H1 (cell line): ENCODE data around the gene MYBPC1. TPM values are rescaled to one million over a fixed set of nuclear protein-coding genes. Genes with fewer than 3 reads are reported as not detected.

Experiments
- CTCF ChIA-PET: fragments of 300-600 bp; sonication (Branson Sonifier 250); formaldehyde crosslinking; loops from one replicate; lab custom pipeline; 2021; ENCODE audit not compliant: partially characterized antibody; lab: Charles Lee
- POLR2A ChIA-PET: fragments of 300-600 bp; sonication (Branson Sonifier 250); formaldehyde crosslinking; loops from one replicate; lab custom pipeline; 2021; ENCODE audit warnings: inconsistent platforms; ENCODE audit not compliant: partially characterized antibody; lab: Charles Lee
- DNase-seq, 2 experiments: peaks; one replicate each; pipeline versions ENCODE4 v3.0.0 to v3.0.0-alpha.2; 2010 to 2022; ENCODE audit warnings: low spot score in 2 of 2, low read depth in 1 of 2, mixed read lengths in 1 of 2
- FAIRE-seq: peaks from 2 replicates; lab custom pipeline; 2011; peaks lifted over from hg19 to GRCh38; lab: Jason Lieb, UNC
- H2AFZ ChIP-seq: 2 replicates; pipeline ENCODE4 v1.8.1; 2012; ENCODE audit warnings: low read length, inconsistent platforms
- H2AK5ac ChIP-seq: 2 replicates; pipeline ENCODE4 v1.6.1; 2013; ENCODE audit warnings: low read depth, low read length
- H2BK120ac ChIP-seq: replicated peaks from 2 replicates; pipeline ENCODE3; 2013; ENCODE audit warnings: low read depth, low read length, inconsistent platforms
- H2BK12ac ChIP-seq: 2 replicates; pipeline ENCODE4 v1.6.1; 2013; ENCODE audit warnings: low read depth, low read length
- H2BK15ac ChIP-seq: 2 replicates; pipeline ENCODE4 v1.6.1; 2013; ENCODE audit warnings: low read length
- H2BK20ac ChIP-seq: 2 replicates; pipeline ENCODE4 v1.6.1; 2013; ENCODE audit warnings: low read length
- H2BK5ac ChIP-seq: 2 replicates; pipeline ENCODE4 v1.6.1; 2013; ENCODE audit warnings: low read depth, low read length
- H3K14ac ChIP-seq: 2 replicates; pipeline ENCODE4 v1.6.1; 2013; ENCODE audit warnings: inconsistent platforms; ENCODE audit not compliant: insufficient read length
- H3K18ac ChIP-seq: 2 replicates; pipeline ENCODE4 v1.6.1; 2013; ENCODE audit warnings: low read length; ENCODE audit errors: extremely low read depth
- H3K23ac ChIP-seq: 2 replicates; pipeline ENCODE4 v1.6.1; 2013; ENCODE audit warnings: inconsistent platforms; ENCODE audit not compliant: insufficient read length
- H3K23me2 ChIP-seq: 2 replicates; pipeline ENCODE4 v1.6.1; 2013; ENCODE audit warnings: low read depth, low read length
- H3K27ac ChIP-seq: 2 replicates; pipeline ENCODE4 v1.6.1; 2011; ENCODE audit warnings: low read depth, low read length, inconsistent platforms
- H3K27me3 ChIP-seq, 4 experiments: replicated peaks in 1 of 4; 1 replicate in 1 of 4; 2 replicates in 3 of 4; pipeline versions ENCODE4 v1.6.1 to v1.8.1; 2011 to 2013; ENCODE audit warnings: low read length in 3 of 4, mild to moderate bottlenecking in 3 of 4, inconsistent platforms in 2 of 4, mixed read lengths in 2 of 4, moderate library complexity in 1 of 4; ENCODE audit not compliant: control insufficient read depth in 3 of 4, insufficient read depth in 3 of 4; ENCODE audit errors: extremely low read depth in 1 of 4
- H3K36me3 ChIP-seq, 4 experiments: 2 replicates each; pipeline versions ENCODE4 v1.6.1 to v1.8.1; 2011 to 2013; ENCODE audit warnings: mild to moderate bottlenecking in 4 of 4, low read length in 3 of 4, moderate library complexity in 2 of 4, control low read depth in 1 of 4, inconsistent platforms in 1 of 4; ENCODE audit not compliant: insufficient read depth in 4 of 4, control insufficient read depth in 2 of 4
- H3K4ac ChIP-seq: replicated peaks from 2 replicates; pipeline ENCODE3; 2013; ENCODE audit warnings: low read length, low read depth, mixed read lengths, inconsistent platforms; ENCODE audit not compliant: insufficient read length
- H3K4me1 ChIP-seq, 4 experiments: replicated peaks in 1 of 4; 1 replicate in 1 of 4; 2 replicates in 3 of 4; pipeline versions ENCODE4 v1.6.1 to v1.8.1; 2011 to 2013; ENCODE audit warnings: low read length in 3 of 4, inconsistent platforms in 2 of 4, mixed read lengths in 1 of 4; ENCODE audit not compliant: insufficient read depth in 4 of 4, control insufficient read depth in 3 of 4
- H3K4me2 ChIP-seq, 2 experiments: 2 replicates each; pipeline versions ENCODE4 v1.6.1 to v1.8.1; 2011 to 2013; ENCODE audit warnings: low read depth in 2 of 2, low read length in 2 of 2, control low read depth in 1 of 2, inconsistent platforms in 1 of 2, mild to moderate bottlenecking in 1 of 2; ENCODE audit not compliant: insufficient read depth in 1 of 2
- H3K4me3 ChIP-seq, 4 experiments: fragments of 200-600, 300-600 bp in 1 of 4; sonication (generic), shearing (Covaris generic), sonication (Bioruptor Twin) in 1 of 4; 2 replicates each; pipeline versions ENCODE4 v1.5.1 to v1.8.1; 2011 to 2016; ENCODE audit warnings: low read length in 4 of 4, low read depth in 3 of 4, control low read depth in 2 of 4, inconsistent platforms in 2 of 4, mild to moderate bottlenecking in 2 of 4, mixed read lengths in 1 of 4, moderate library complexity in 1 of 4; ENCODE audit not compliant: insufficient read depth in 2 of 4; ENCODE audit errors: extremely low read depth in 1 of 4
- H3K56ac ChIP-seq: replicated peaks from 2 replicates; pipeline ENCODE3; 2013; ENCODE audit warnings: low read depth, mild to moderate bottlenecking, mixed read lengths, low read length, inconsistent platforms; ENCODE audit not compliant: insufficient read length
- H3K79me1 ChIP-seq: 2 replicates; pipeline ENCODE4 v1.6.1; 2013; ENCODE audit warnings: low read depth, low read length, control low read depth
- H3K79me2 ChIP-seq, 2 experiments: 2 replicates each; pipeline versions ENCODE4 v1.6.1 to v1.8.1; 2012 to 2013; ENCODE audit warnings: low read length in 2 of 2, mild to moderate bottlenecking in 2 of 2, inconsistent platforms in 1 of 2; ENCODE audit not compliant: insufficient read depth in 2 of 2, control insufficient read depth in 1 of 2
- H3K9ac ChIP-seq, 4 experiments: replicated peaks in 1 of 4; 1 replicate in 1 of 4; 2 replicates in 3 of 4; pipeline versions ENCODE4 v1.6.1 to v1.8.1; 2011 to 2013; ENCODE audit warnings: low read depth in 3 of 4, low read length in 3 of 4, control low read depth in 2 of 4, mild to moderate bottlenecking in 2 of 4, moderate library complexity in 2 of 4, inconsistent platforms in 1 of 4; ENCODE audit errors: extremely low read depth in 1 of 4
- H3K9me3 ChIP-seq, 2 experiments: 2 replicates each; pipeline versions ENCODE4 v1.6.1 to v1.8.1; 2012 to 2013; ENCODE audit warnings: mild to moderate bottlenecking in 2 of 2, moderate library complexity in 2 of 2, control low read depth in 1 of 2, inconsistent platforms in 1 of 2, low read depth in 1 of 2, low read length in 1 of 2, mixed read lengths in 1 of 2; ENCODE audit not compliant: insufficient read depth in 2 of 2
- H4K20me1 ChIP-seq, 2 experiments: replicated peaks in 1 of 2; 2 replicates each; pipeline versions ENCODE3 to v1.8.1; 2011 to 2013; ENCODE audit warnings: inconsistent platforms in 2 of 2, low read length in 2 of 2, mild to moderate bottlenecking in 1 of 2; ENCODE audit not compliant: insufficient read depth in 2 of 2, control insufficient read depth in 1 of 2
- H4K5ac ChIP-seq: 2 replicates; pipeline ENCODE4 v1.6.1; 2013; ENCODE audit warnings: low read length, low read depth, mixed read lengths, inconsistent platforms; ENCODE audit not compliant: insufficient read length
- H4K8ac ChIP-seq: 2 replicates; pipeline ENCODE4 v1.8.0; 2013; ENCODE audit warnings: mild to moderate bottlenecking, moderate library complexity, low read length, inconsistent platforms; ENCODE audit not compliant: insufficient read depth; ENCODE audit errors: extremely low read depth
- H4K91ac ChIP-seq: replicated peaks from 2 replicates; pipeline ENCODE3; 2013; ENCODE audit warnings: low read length, mixed read lengths, inconsistent platforms; ENCODE audit not compliant: insufficient read length
- ATF3 ChIP-seq: IDR thresholded peaks from 2 replicates; pipeline ENCODE4 v1.6.1; 2011; ENCODE audit warnings: low read depth, mild to moderate bottlenecking, low read length; ENCODE audit not compliant: insufficient read depth
- CBX8 ChIP-seq: fragments of 300-800, 300-1000 bp; sonication (generic); IDR thresholded peaks from 2 replicates; pipeline ENCODE4 v1.7.1; 2016; ENCODE audit warnings: low read depth, low read length, borderline replicate concordance
- GTF2F1 ChIP-seq: IDR thresholded peaks from 2 replicates; pipeline ENCODE4 v1.6.1; 2012; ENCODE audit warnings: low read depth, low read length, improper control_type of control experiment, borderline replicate concordance
- KDM4A ChIP-seq: IDR thresholded peaks from one replicate; pipeline ENCODE4 v1.7.1; 2012; ENCODE audit warnings: low read depth, mild to moderate bottlenecking, moderate library complexity, low read length, inconsistent platforms; ENCODE audit not compliant: severe bottlenecking
- NRF1 ChIP-seq: IDR thresholded peaks from 2 replicates; pipeline ENCODE4 v1.6.1; 2011; ENCODE audit warnings: mild to moderate bottlenecking, low read depth, low read length, improper control_type of control experiment
- POU5F1 ChIP-seq: IDR thresholded peaks from 2 replicates; pipeline ENCODE4 v1.6.1; 2011; ENCODE audit warnings: low read depth, mild to moderate bottlenecking, low read length, moderate library complexity
- RFX5 ChIP-seq: IDR thresholded peaks from 2 replicates; pipeline ENCODE4 v1.6.1; 2011; ENCODE audit warnings: low read depth, low read length, improper control_type of control experiment, borderline replicate concordance
- SIX5 ChIP-seq: IDR thresholded peaks from 2 replicates; pipeline ENCODE4 v1.6.1; 2011; ENCODE audit warnings: mild to moderate bottlenecking, low read depth, low read length
- SUZ12 ChIP-seq: fragments of 200-600 bp; sonication (generic); IDR thresholded peaks from 2 replicates; pipeline ENCODE4 v1.6.1; 2012; ENCODE audit warnings: mild to moderate bottlenecking, inconsistent platforms, low read length, moderate library complexity, mixed read lengths
- TAF1 ChIP-seq: IDR thresholded peaks from 2 replicates; pipeline ENCODE4 v1.6.1; 2011; ENCODE audit warnings: mild to moderate bottlenecking, low read depth, low read length
- TBP ChIP-seq: IDR thresholded peaks from 2 replicates; pipeline ENCODE4 v1.6.1; 2011; ENCODE audit warnings: low read depth, low read length, improper control_type of control experiment
- TCF12 ChIP-seq: IDR thresholded peaks from 2 replicates; pipeline ENCODE4 v1.6.1; 2011; ENCODE audit warnings: low read depth, mild to moderate bottlenecking, low read length
- polyA plus RNA-seq, 7 experiments: library from polyadenylated mRNA; depleted of rRNA in 3 of 7; stranded (reverse) in 5 of 7; unstranded in 2 of 7; fragments of >200 nt in 5 of 7; fragments of 200-250 nt in 2 of 7; gene quantifications; 1 replicate in 5 of 7; 2 replicates in 1 of 7; 4 replicates in 1 of 7; pipeline versions ENCODE4 v1.2.1 to v1.2.3, GENCODE V29; 2011 to 2013; ENCODE audit warnings: missing spikeins in 2 of 7, mixed read lengths in 2 of 7
- total RNA-seq: library from RNA; stranded (reverse); fragmentation: NEBNext Ultra II Directional; extraction: Animal tissue kit (Norgen Biotek cat#: 25700); gene quantifications from 2 replicates; pipeline ENCODE4 v1.2.1, GENCODE V29; 2021
- TF ChIP-seq, protein P1 (sequence below), 3 experiments: IDR thresholded peaks; 1 replicate in 2 of 3; 2 replicates in 1 of 3; pipeline versions ENCODE4 v1.5.1 to v1.6.1; 2011; ENCODE audit warnings: low read length in 3 of 3, mild to moderate bottlenecking in 3 of 3, inconsistent platforms in 2 of 3, low read depth in 1 of 3, moderate library complexity in 1 of 3; ENCODE audit not compliant: insufficient read depth in 1 of 3; ENCODE audit errors: control extremely low read depth in 1 of 3

The MYBPC1 gene
- total and polyA plus RNA-seq, 2 of the 8 experiments (the other 6 are each of a cell fraction or from before 2014, with no cell fraction given) = not detected

DNA sequence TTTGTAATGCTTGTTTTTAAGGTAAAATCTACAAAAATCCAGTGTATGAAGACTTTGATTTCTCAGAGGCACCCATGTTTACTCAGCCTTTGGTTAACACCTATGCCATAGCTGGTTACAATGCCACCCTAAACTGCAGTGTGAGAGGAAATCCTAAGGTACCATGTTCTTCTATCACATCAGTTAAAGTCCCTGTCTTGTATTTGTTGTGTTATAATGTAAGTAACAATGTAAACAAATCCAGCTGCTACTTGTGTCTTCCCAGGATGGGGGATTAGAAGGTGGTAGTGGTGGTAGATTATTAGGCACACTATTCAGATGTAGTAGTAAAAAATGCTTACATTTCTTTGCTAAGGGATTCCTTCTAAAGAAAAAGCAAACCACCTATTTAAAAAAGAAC, 83.3 kb downstream of the MYBPC1 start:
- CTCF ChIA-PET = interaction anchor here (1.3 kb wide), 2 partner anchors 8 to 15 kb away, joined by 5 to 7 read pairs; no protein-coding TSS in a partner anchor
- no peak for FAIRE-seq
- TF ChIP-seq RFX5 = no peak
- no peak for TF ChIP-seq SIX5
- no peak for TF ChIP-seq KDM4A
- TF ChIP-seq TCF12 = no peak
- TF ChIP-seq POU5F1 = no peak
- TF ChIP-seq NRF1 = no peak
- no peak for TF ChIP-seq ATF3
- TF ChIP-seq SUZ12 = no peak
- no peak for TF ChIP-seq CBX8
- TF ChIP-seq GTF2F1 = no peak
- TF ChIP-seq, protein P1, sequence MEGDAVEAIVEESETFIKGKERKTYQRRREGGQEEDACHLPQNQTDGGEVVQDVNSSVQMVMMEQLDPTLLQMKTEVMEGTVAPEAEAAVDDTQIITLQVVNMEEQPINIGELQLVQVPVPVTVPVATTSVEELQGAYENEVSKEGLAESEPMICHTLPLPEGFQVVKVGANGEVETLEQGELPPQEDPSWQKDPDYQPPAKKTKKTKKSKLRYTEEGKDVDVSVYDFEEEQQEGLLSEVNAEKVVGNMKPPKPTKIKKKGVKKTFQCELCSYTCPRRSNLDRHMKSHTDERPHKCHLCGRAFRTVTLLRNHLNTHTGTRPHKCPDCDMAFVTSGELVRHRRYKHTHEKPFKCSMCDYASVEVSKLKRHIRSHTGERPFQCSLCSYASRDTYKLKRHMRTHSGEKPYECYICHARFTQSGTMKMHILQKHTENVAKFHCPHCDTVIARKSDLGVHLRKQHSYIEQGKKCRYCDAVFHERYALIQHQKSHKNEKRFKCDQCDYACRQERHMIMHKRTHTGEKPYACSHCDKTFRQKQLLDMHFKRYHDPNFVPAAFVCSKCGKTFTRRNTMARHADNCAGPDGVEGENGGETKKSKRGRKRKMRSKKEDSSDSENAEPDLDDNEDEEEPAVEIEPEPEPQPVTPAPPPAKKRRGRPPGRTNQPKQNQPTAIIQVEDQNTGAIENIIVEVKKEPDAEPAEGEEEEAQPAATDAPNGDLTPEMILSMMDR (IDR thresholded peaks at IDR 0.05; ENCODE audit: control extremely low read depth in 1 of 3, insufficient read depth in 1 of 3, low read depth in 1 of 3, low read length in 3 of 3) = no peak
- no peak for TF ChIP-seq TAF1
- TF ChIP-seq TBP = no peak

More for the DNA sequence above, 83.3 kb downstream of the MYBPC1 start:
- Histone ChIP-seq H4K91ac (no peak overlapping the region), H2BK12ac (no peak overlapping the region), H3K27ac (no peak overlapping the region), H3K36me3 (no peaks in the 10 kb centered on the region), H4K5ac (no peak overlapping the region), H3K23me2 (no peaks in the 10 kb centered on the region), H2BK20ac (no peak overlapping the region), H3K27me3 (no peaks in the 10 kb centered on the region), H3K79me2 (no peaks in the 10 kb centered on the region), H3K4me1 (no peaks in the 10 kb centered on the region), H3K9ac (no peak overlapping the region), H3K4ac (no peak overlapping the region), H2AK5ac (no peak overlapping the region), H2BK120ac (no peak overlapping the region), H2AFZ (no peak overlapping the region), H3K18ac (no peak overlapping the region), H3K79me1 (no peaks in the 10 kb centered on the region), H3K56ac (no peak overlapping the region), H3K4me3 (no peak overlapping the region), H3K9me3 (no peaks in the 10 kb centered on the region), H3K4me2 (no peak overlapping the region), H3K14ac (no peak overlapping the region), H2BK5ac (no peak overlapping the region), H2BK15ac (no peak overlapping the region), H4K8ac (no peak overlapping the region), H4K20me1 (no peaks in the 10 kb centered on the region), H3K23ac (no peak overlapping the region)
- DNase-seq = no peak
- POLR2A ChIA-PET = no interaction called here
